Fibroblast of peridontal ligament (primary cell): Measurements from ENCODE around the gene DNAJC11.
"Not testable (repeated sequence)": the region's sequence is repeated elsewhere in the genome, so short reads cannot be mapped to it uniquely, and the experiment has no call there.

Source experiments
- DNase-seq: peaks from one replicate; pipeline ENCODE4 v3.0.0-alpha.2; 2010; ENCODE audit errors: extremely low read depth

DNAJC11 gene

GRCh38 chr1:6600410-6601048, 101.1 kb downstream of the DNAJC11 start:
- DNase-seq, result no peak

GRCh38 chr1:6599991-6600390, 101.6 kb downstream of the DNAJC11 start:
- not testable (repeated sequence) for DNase-seq

GRCh38 chr1:6599141-6599975, 102.3 kb downstream of the DNAJC11 start:
- DNase-seq, result no peak

GRCh38 chr1:6597777-6598131, 103.9 kb downstream of the DNAJC11 start:
- DNase-seq, result no peak

- no peak for DNase-seq
Measured at GRCh38 chr1:6596886-6597776, 104.5 kb downstream of the DNAJC11 start.

GRCh38 chr1:6596351-6596750, 105.3 kb downstream of the DNAJC11 start:
- DNase-seq, result no peak

- no peak for DNase-seq
Measured at GRCh38 chr1:6594977-6595740, 106.5 kb downstream of the DNAJC11 start.

- DNase-seq, result no peak
Measured at GRCh38 chr1:6593810-6594209, 107.8 kb downstream of the DNAJC11 start.

GRCh38 chr1:6592865-6593593, 108.6 kb downstream of the DNAJC11 start:
- no peak for DNase-seq

- DNase-seq, result no peak
Measured at GRCh38 chr1:6592441-6592840, 109.2 kb downstream of the DNAJC11 start.

GRCh38 chr1:6591644-6592043, 110.0 kb downstream of the DNAJC11 start:
- no peak for DNase-seq

GRCh38 chr1:6591222-6591621, 110.4 kb downstream of the DNAJC11 start:
- DNase-seq, result no peak

- DNase-seq, result no peak
Measured at GRCh38 chr1:6590046-6590445, 111.6 kb downstream of the DNAJC11 start.

- no peak for DNase-seq
Measured at GRCh38 chr1:6588893-6589520, 112.6 kb downstream of the DNAJC11 start.

- DNase-seq, result no peak
Measured at GRCh38 chr1:6588128-6588892, 113.3 kb downstream of the DNAJC11 start.

GRCh38 chr1:6587261-6588005, 114.2 kb downstream of the DNAJC11 start:
- DNase-seq, result no peak

- no peak for DNase-seq
Measured at GRCh38 chr1:6586404-6586816, 115.2 kb downstream of the DNAJC11 start.

GRCh38 chr1:6585841-6586240, 115.8 kb downstream of the DNAJC11 start:
- no peak for DNase-seq
